HEK293 (cell line): ENCODE data around the gene LPGAT1.

Experiments used
- CTCF ChIA-PET: fragments of 350-600 bp; formaldehyde crosslinking; extraction: SDS; loops from one replicate; lab custom pipeline; 2021; ENCODE audit warnings: antibody characterized with exemption; lab: Yijun Ruan, JAX
- POLR2A ChIA-PET: fragments of 300-600 bp; formaldehyde crosslinking; extraction: SDS; loops from one replicate; lab custom pipeline; 2020; ENCODE audit warnings: antibody characterized with exemption, inconsistent platforms; lab: Yijun Ruan, JAX
- H3K27ac ChIP-seq: fragments of 200-500 bp; sonication (Bioruptor generic); 2 replicates; pipeline ENCODE4 v1.5.1; 2014; ENCODE audit warnings: low read depth, low read length, control low read depth, inconsistent platforms; ENCODE audit errors: extremely low read depth
- H3K36me3 ChIP-seq, 2 experiments: fragments of 200-500 bp in 1 of 2; sonication (Bioruptor generic) in 1 of 2; 1 replicate in 1 of 2; 2 replicates in 1 of 2; pipeline ENCODE4 v1.5.1; 2014 to 2017; ENCODE audit warnings: inconsistent platforms in 2 of 2, low read length in 2 of 2; ENCODE audit not compliant: control insufficient read depth in 2 of 2, insufficient read depth in 1 of 2
- H3K4me1 ChIP-seq: fragments of 200-500 bp; sonication (Bioruptor generic); 2 replicates; pipeline ENCODE4 v1.5.1; 2014; ENCODE audit warnings: mild to moderate bottlenecking, low read length, inconsistent platforms; ENCODE audit not compliant: control insufficient read depth, insufficient read depth
- H3K4me3 ChIP-seq: 2 replicates; pipeline ENCODE4 v1.5.1; 2011; ENCODE audit warnings: low read depth, mild to moderate bottlenecking, control low read depth, low read length, moderate library complexity
- H3K9me3 ChIP-seq: fragments of 200-500 bp; sonication (Bioruptor generic); 2 replicates; pipeline ENCODE4 v1.5.1; 2014; ENCODE audit warnings: low read depth, low read length, inconsistent platforms; ENCODE audit not compliant: control insufficient read depth, insufficient read depth
- KLF9 ChIP-seq: fragments of 450-650 bp; formaldehyde crosslinking; IDR thresholded peaks from 2 replicates; pipeline ENCODE4 v1.5.1; 2016; ENCODE audit warnings: missing biosample characterization, missing genetic modification characterization, low read depth
- TCF7L2 ChIP-seq: IDR thresholded peaks from 2 replicates; pipeline ENCODE4 v1.6.1; 2011; ENCODE audit warnings: low read depth, mild to moderate bottlenecking, inconsistent platforms, low read length, moderate library complexity, borderline replicate concordance
- TRIM28 ChIP-seq: IDR thresholded peaks from 2 replicates; pipeline ENCODE4 v1.6.1; 2011; ENCODE audit warnings: low read length, control low read depth, borderline replicate concordance
- ZNF146 ChIP-seq: fragments of 450-650 bp; formaldehyde crosslinking; IDR thresholded peaks from 2 replicates; pipeline ENCODE4 v1.5.1; 2016; ENCODE audit warnings: missing biosample characterization, missing genetic modification characterization
- ZNF2 ChIP-seq: fragments of 450-650 bp; formaldehyde crosslinking; IDR thresholded peaks from 2 replicates; pipeline ENCODE4 v1.5.1; 2016; ENCODE audit warnings: missing biosample characterization, missing genetic modification characterization
- ZNF423 ChIP-seq: fragments of 450-650 bp; formaldehyde crosslinking; IDR thresholded peaks from 2 replicates; pipeline ENCODE4 v1.5.1; 2016; ENCODE audit warnings: missing biosample characterization, missing genetic modification characterization
- ZNF571 ChIP-seq: fragments of 450-650 bp; formaldehyde crosslinking; IDR thresholded peaks from 2 replicates; pipeline ENCODE4 v1.5.0; 2017; ENCODE audit warnings: missing biosample characterization, missing genetic modification characterization
- ZNF654 ChIP-seq: fragments of 450-650 bp; formaldehyde crosslinking; IDR thresholded peaks from 2 replicates; pipeline ENCODE4 v1.5.1; 2016; ENCODE audit warnings: low read depth, missing biosample characterization, missing genetic modification characterization
- ZNF791 ChIP-seq: fragments of 450-650 bp; formaldehyde crosslinking; IDR thresholded peaks from 2 replicates; pipeline ENCODE4 v1.5.1; 2016; ENCODE audit warnings: missing biosample characterization, missing genetic modification characterization
- TF ChIP-seq, protein P1 (sequence below): fragments of 450-650 bp; formaldehyde crosslinking; IDR thresholded peaks from 2 replicates; pipeline ENCODE4 v1.5.1; 2016; ENCODE audit warnings: missing biosample characterization, missing genetic modification characterization
- TF ChIP-seq, protein P2 (sequence below): fragments of 450-650 bp; formaldehyde crosslinking; IDR thresholded peaks from 2 replicates; pipeline ENCODE4 v1.5.1; 2017; ENCODE audit warnings: missing biosample characterization, missing genetic modification characterization
- TF ChIP-seq, protein P3 (sequence below): fragments of 450-650 bp; formaldehyde crosslinking; IDR thresholded peaks from 2 replicates; pipeline ENCODE4 v1.5.1; 2016; ENCODE audit warnings: missing biosample characterization, missing genetic modification characterization

The LPGAT1 gene

DNA sequence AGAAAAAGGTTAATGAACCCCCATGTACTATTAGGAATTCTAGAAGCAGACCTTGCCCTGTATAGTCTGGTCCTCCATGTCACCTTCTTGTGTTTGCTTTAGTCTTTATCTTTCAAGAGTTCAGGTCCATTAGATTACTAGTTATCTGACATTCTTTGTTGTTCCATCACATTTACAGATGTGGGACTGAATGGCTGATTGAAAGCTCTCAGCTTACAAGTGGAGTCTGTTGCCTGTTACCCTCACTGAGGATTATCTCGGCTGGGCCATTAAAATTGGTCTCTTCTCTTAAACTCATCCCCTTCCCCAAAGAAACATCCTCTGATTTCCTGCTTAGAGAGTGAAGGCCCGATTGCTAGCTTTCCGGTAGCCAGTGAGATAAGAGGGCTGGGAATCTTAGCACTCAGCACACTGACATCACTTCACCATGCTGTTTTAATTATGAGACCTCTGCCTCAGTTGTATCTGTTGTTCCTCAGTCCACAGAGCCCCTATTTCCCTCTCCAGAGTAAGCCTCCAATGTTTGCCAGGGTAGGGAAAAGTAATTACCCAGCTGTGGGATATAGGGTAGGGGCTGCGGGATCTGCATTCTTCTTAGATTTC lies 76.8 kb downstream of the LPGAT1 start:
- Histone ChIP-seq H3K4me1 (peaks cover 6% of the 10 kb centered on the region; the same call in 1 of the 2 replicates), H3K36me3 (peaks cover 0 to 20% of the 10 kb centered on the region in 2 experiments; a peak in 1 of 3 replicates), H3K4me3 (no peak overlapping the region), H3K9me3 (no peaks in the 10 kb centered on the region), H3K27ac (no peak overlapping the region)
- ChIA-PET POLR2A (no interaction called here), CTCF (interaction anchor here (0.7 to 1.4 kb wide), 3 partner anchors 43 to 101 kb away, joined by 3 to 4 read pairs (median 3); no protein-coding TSS in a partner anchor)
- TF ChIP-seq TRIM28 (0 out of 2 replicates have a peak, but pooled peaks have one; percentile 54), TCF7L2 (peak; percentile 32; the same call in 1 of the 2 replicates)
- TF ChIP-seq, protein P1, sequence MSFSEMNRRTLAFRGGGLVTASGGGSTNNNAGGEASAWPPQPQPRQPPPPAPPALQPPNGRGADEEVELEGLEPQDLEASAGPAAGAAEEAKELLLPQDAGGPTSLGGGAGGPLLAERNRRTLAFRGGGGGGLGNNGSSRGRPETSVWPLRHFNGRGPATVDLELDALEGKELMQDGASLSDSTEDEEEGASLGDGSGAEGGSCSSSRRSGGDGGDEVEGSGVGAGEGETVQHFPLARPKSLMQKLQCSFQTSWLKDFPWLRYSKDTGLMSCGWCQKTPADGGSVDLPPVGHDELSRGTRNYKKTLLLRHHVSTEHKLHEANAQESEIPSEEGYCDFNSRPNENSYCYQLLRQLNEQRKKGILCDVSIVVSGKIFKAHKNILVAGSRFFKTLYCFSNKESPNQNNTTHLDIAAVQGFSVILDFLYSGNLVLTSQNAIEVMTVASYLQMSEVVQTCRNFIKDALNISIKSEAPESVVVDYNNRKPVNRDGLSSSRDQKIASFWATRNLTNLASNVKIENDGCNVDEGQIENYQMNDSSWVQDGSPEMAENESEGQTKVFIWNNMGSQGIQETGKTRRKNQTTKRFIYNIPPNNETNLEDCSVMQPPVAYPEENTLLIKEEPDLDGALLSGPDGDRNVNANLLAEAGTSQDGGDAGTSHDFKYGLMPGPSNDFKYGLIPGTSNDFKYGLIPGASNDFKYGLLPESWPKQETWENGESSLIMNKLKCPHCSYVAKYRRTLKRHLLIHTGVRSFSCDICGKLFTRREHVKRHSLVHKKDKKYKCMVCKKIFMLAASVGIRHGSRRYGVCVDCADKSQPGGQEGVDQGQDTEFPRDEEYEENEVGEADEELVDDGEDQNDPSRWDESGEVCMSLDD (tag by site-specific recombination): no peak

DNA sequence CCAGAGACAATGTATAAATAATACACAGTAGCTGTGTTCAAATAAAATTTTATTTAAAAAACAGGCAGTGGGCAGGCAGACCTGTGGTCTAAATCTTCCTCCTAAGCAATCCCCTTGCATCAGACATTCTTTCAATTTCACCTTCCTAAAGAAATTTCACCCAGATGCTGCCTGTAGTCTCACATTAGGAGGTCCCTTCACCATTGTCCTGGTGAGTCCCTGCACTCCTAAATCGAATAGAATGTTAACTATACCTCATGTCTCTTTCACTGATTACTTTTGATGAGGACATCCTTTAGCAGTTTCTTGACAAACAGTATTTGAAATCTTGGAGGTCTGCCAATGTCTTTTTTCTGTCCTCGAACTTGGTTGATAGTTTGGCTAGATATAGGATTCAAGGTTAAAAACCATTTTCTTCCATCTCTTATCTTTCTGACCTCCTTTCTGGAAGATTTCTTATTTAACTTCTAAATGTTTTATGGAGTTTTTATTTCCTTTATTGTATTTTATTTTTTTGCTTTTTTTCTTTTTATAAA lies 77.5 kb downstream of the LPGAT1 start:
- POLR2A ChIA-PET: no interaction called here
- Histone ChIP-seq H3K4me3 (no peak overlapping the region), H3K27ac (no peak overlapping the region), H3K36me3 (peaks cover 0 to 21% of the 10 kb centered on the region in 2 experiments; a peak in 1 of 3 replicates), H3K9me3 (no peaks in the 10 kb centered on the region), H3K4me1 (peaks cover 6% of the 10 kb centered on the region; the same call in 1 of the 2 replicates)
- CTCF ChIA-PET: interaction anchor here (0.7 to 1.4 kb wide), 4 partner anchors 42 to 102 kb away, joined by 3 to 4 read pairs (median 4); no protein-coding TSS in a partner anchor
- TF ChIP-seq, protein P1 (tag by site-specific recombination): no peak
- TF ChIP-seq, protein P2, sequence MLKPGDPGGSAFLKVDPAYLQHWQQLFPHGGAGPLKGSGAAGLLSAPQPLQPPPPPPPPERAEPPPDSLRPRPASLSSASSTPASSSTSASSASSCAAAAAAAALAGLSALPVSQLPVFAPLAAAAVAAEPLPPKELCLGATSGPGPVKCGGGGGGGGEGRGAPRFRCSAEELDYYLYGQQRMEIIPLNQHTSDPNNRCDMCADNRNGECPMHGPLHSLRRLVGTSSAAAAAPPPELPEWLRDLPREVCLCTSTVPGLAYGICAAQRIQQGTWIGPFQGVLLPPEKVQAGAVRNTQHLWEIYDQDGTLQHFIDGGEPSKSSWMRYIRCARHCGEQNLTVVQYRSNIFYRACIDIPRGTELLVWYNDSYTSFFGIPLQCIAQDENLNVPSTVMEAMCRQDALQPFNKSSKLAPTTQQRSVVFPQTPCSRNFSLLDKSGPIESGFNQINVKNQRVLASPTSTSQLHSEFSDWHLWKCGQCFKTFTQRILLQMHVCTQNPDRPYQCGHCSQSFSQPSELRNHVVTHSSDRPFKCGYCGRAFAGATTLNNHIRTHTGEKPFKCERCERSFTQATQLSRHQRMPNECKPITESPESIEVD (tag by site-specific recombination): peak; percentile 14; the same call in 1 of the 2 replicates

DNA sequence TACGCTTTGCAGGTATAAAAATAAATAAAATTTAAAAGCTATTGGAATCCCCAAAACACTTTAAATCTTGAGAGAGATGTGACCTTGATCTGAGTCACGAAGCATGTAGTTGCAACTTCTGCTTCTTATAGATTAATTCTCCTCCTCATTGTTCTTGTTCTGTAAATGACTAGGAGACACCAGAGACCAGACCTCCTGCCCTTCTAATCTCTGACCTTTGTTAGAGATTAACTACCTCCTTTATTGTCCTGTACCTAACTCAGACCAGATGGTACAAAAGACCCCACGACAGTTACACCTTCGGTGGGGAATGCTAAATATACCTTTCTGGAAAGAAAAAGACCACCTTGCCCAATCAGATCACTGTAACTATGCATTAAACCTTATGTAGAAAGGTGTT lies 78.2 kb downstream of the LPGAT1 start:
- Histone ChIP-seq H3K9me3 (no peaks in the 10 kb centered on the region), H3K27ac (no peak overlapping the region), H3K4me1 (peaks cover 6% of the 10 kb centered on the region; the same call in 1 of the 2 replicates), H3K4me3 (no peak overlapping the region), H3K36me3 (peaks cover 0 to 23% of the 10 kb centered on the region in 2 experiments; a peak in 1 of 3 replicates)
- POLR2A ChIA-PET: no interaction called here
- CTCF ChIA-PET: interaction anchor here (0.5 to 1.3 kb wide), 3 partner anchors 54 to 283 kb away, joined by 3 to 6 read pairs (median 4); partner anchors contain the start of genes DTL and INTS7
- TF ChIP-seq ZNF2 (tag by site-specific recombination): no peak

DNA sequence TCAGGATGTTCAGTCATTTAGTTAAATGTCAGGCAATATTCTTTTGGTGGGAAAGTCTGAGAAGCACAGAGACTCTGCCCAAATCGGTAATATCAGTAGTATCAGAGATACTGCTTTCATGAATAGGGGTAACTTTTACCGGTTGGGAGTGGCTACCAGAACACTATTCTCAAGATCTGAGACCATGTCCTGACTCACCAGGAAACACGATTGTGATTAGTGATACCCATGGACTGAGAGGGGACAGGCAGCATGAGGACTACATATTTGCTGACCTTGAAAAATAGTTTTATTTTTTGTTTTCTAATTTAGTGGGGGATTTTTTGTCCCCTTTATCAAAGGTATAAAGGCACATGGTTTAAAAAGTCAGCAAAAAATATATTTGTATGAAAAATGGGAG lies 79.1 kb downstream of the LPGAT1 start:
- CTCF ChIA-PET: interaction anchor here (1.3 kb wide), 1 partner anchor 284 kb away, joined by 6 read pairs; the partner anchor contains the start of genes DTL and INTS7
- peaks cover 0 to 26% of the 10 kb centered on the region in 2 experiments; a peak in 1 of 3 replicates for H3K36me3 ChIP-seq
- peaks cover 6% of the 10 kb centered on the region; the same call in 1 of the 2 replicates for H3K4me1 ChIP-seq
- no peak overlapping the region for H3K27ac ChIP-seq
- H3K4me3 ChIP-seq: no peak overlapping the region
- no peaks in the 10 kb centered on the region for H3K9me3 ChIP-seq
- POLR2A ChIA-PET: no interaction called here
- TF ChIP-seq, protein P3, sequence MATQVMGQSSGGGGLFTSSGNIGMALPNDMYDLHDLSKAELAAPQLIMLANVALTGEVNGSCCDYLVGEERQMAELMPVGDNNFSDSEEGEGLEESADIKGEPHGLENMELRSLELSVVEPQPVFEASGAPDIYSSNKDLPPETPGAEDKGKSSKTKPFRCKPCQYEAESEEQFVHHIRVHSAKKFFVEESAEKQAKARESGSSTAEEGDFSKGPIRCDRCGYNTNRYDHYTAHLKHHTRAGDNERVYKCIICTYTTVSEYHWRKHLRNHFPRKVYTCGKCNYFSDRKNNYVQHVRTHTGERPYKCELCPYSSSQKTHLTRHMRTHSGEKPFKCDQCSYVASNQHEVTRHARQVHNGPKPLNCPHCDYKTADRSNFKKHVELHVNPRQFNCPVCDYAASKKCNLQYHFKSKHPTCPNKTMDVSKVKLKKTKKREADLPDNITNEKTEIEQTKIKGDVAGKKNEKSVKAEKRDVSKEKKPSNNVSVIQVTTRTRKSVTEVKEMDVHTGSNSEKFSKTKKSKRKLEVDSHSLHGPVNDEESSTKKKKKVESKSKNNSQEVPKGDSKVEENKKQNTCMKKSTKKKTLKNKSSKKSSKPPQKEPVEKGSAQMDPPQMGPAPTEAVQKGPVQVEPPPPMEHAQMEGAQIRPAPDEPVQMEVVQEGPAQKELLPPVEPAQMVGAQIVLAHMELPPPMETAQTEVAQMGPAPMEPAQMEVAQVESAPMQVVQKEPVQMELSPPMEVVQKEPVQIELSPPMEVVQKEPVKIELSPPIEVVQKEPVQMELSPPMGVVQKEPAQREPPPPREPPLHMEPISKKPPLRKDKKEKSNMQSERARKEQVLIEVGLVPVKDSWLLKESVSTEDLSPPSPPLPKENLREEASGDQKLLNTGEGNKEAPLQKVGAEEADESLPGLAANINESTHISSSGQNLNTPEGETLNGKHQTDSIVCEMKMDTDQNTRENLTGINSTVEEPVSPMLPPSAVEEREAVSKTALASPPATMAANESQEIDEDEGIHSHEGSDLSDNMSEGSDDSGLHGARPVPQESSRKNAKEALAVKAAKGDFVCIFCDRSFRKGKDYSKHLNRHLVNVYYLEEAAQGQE (tag by site-specific recombination): no peak
- no peak for TF ChIP-seq ZNF654
- no peak for TF ChIP-seq ZNF791
- no peak for TF ChIP-seq KLF9 (tag by site-specific recombination)
- TF ChIP-seq ZNF571: no peak
- TF ChIP-seq ZNF423: no peak
- TF ChIP-seq ZNF146: no peak
